Measurements from ENCODE around the gene MDK. TPM values are rescaled to one million over a fixed set of nuclear protein-coding genes. Genes with fewer than 3 reads are reported as not detected.
A peak's percentile ranks its signal among the peaks of the same experiment; 100 is the strongest.

The MDK gene
- total RNA-seq, 1 donor from 2014 or later, result 600 TPM

GRCh38 chr11:46417711-46418110 lies 36.2 kb downstream of the MDK start:
- peak; percentile 89 for DNase-seq (ENCODE audit: low spot score)
- Histone ChIP-seq H3K9ac (no peak overlapping the region), H3K9me3 (ENCODE audit: low read depth) (no peaks in the 10 kb centered on the region), H4K20me1 (ENCODE audit: low read depth) (peaks cover 14% of the 10 kb centered on the region), H3K27ac (peak overlapping the region; percentile 55), H3F3A (ENCODE audit: low read depth) (peaks cover 32% of the 10 kb centered on the region), H3K4me1 (peaks cover 25% of the 10 kb centered on the region), H2AFZ (replicated peaks) (no peak overlapping the region), H3K27me3 (no peaks in the 10 kb centered on the region), H3K4me3 (peak overlapping the region; percentile 36), H3K4me2 (peak overlapping the region; percentile 83), H3K36me3 (no peaks in the 10 kb centered on the region), H3K79me2 (ENCODE audit: low read depth) (no peaks in the 10 kb centered on the region)
- H3K27ac Mint-ChIP-seq, result peak overlapping the region; percentile 4
- H3K27me3 Mint-ChIP-seq (ENCODE audit: insufficient read depth, low read depth), result peaks cover 3% of the 10 kb centered on the region
- H3K4me3 Mint-ChIP-seq, result no peak overlapping the region
- H3K36me3 Mint-ChIP-seq, result peaks cover 30% of the 10 kb centered on the region
- H3K9me3 Mint-ChIP-seq, result no peaks in the 10 kb centered on the region
- TF ChIP-seq EZH2phosphoT487 (IDR thresholded peaks at IDR 0.05), result peak; percentile 30
- TF ChIP-seq, protein P1, sequence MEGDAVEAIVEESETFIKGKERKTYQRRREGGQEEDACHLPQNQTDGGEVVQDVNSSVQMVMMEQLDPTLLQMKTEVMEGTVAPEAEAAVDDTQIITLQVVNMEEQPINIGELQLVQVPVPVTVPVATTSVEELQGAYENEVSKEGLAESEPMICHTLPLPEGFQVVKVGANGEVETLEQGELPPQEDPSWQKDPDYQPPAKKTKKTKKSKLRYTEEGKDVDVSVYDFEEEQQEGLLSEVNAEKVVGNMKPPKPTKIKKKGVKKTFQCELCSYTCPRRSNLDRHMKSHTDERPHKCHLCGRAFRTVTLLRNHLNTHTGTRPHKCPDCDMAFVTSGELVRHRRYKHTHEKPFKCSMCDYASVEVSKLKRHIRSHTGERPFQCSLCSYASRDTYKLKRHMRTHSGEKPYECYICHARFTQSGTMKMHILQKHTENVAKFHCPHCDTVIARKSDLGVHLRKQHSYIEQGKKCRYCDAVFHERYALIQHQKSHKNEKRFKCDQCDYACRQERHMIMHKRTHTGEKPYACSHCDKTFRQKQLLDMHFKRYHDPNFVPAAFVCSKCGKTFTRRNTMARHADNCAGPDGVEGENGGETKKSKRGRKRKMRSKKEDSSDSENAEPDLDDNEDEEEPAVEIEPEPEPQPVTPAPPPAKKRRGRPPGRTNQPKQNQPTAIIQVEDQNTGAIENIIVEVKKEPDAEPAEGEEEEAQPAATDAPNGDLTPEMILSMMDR (IDR thresholded peaks at IDR 0.05), result no peak
- TF ChIP-seq EZH2 (IDR thresholded peaks at IDR 0.05), result no peak
- H3K4me1 Mint-ChIP-seq, result peaks cover 22% of the 10 kb centered on the region

- peak overlapping the region; percentile 56 for H3K4me2 ChIP-seq
These were observed 37.3 kb downstream of the MDK start for GRCh38 chr11:46418751-46419150.

DNA sequence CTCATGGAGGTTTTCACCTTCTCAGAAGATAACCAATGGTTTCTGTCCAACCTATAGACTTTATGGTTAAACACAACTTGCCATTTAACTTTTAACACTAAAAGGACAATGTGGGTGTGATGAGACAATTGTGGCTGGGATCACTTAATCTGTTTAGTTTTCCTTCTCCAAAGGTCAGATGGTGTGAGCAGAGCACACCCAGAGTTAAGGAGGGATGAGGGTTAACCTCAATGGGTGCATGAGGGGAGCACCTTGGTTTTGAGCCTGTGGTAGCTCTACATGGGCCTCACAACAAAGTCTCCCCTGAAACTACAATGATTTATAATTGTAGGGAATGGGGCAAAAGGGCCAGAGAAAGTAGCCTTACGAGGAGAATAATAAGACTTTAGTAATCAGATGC lies 39.0 kb downstream of the MDK start:
- Histone ChIP-seq H3K4me2 (no peak overlapping the region), H3F3A (ENCODE audit: low read depth) (peaks cover 32% of the 10 kb centered on the region), H3K9ac (no peak overlapping the region), H3K4me1 (peaks cover 28% of the 10 kb centered on the region), H3K27me3 (no peaks in the 10 kb centered on the region), H3K27ac (no peak overlapping the region), H4K20me1 (ENCODE audit: low read depth) (peaks cover 14% of the 10 kb centered on the region), H3K4me3 (no peak overlapping the region), H3K79me2 (ENCODE audit: low read depth) (no peaks in the 10 kb centered on the region), H3K9me3 (ENCODE audit: low read depth) (no peaks in the 10 kb centered on the region), H2AFZ (replicated peaks) (no peak overlapping the region), H3K36me3 (no peaks in the 10 kb centered on the region)
- H3K36me3 Mint-ChIP-seq, result peaks cover 18% of the 10 kb centered on the region
- H3K4me1 Mint-ChIP-seq, result peaks cover 22% of the 10 kb centered on the region
- no peak for DNase-seq (ENCODE audit: low spot score)
- H3K27ac Mint-ChIP-seq, result no peak overlapping the region
- H3K9me3 Mint-ChIP-seq, result no peaks in the 10 kb centered on the region
- no peak overlapping the region for H3K4me3 Mint-ChIP-seq
- TF ChIP-seq EZH2 (IDR thresholded peaks at IDR 0.05) (no peak), EZH2phosphoT487 (IDR thresholded peaks at IDR 0.05) (no peak)
- TF ChIP-seq, protein P1 (IDR thresholded peaks at IDR 0.05), result no peak
- H3K27me3 Mint-ChIP-seq (ENCODE audit: insufficient read depth, low read depth), result peaks cover 3% of the 10 kb centered on the region

More at GRCh38 chr11:46418751-46419150, 37.3 kb downstream of the MDK start:
- Mint-ChIP-seq H3K4me3 (no peak overlapping the region), H3K9me3 (no peaks in the 10 kb centered on the region), H3K36me3 (peaks cover 30% of the 10 kb centered on the region), H3K27ac (no peak overlapping the region), H3K27me3 (ENCODE audit: insufficient read depth, low read depth) (peaks cover 3% of the 10 kb centered on the region), H3K4me1 (peaks cover 22% of the 10 kb centered on the region)
- Histone ChIP-seq H4K20me1 (ENCODE audit: low read depth) (peaks cover 14% of the 10 kb centered on the region), H3K4me3 (no peak overlapping the region), H3K27ac (no peak overlapping the region), H3K79me2 (ENCODE audit: low read depth) (no peaks in the 10 kb centered on the region), H3K4me1 (peaks cover 28% of the 10 kb centered on the region), H2AFZ (replicated peaks) (no peak overlapping the region), H3K27me3 (no peaks in the 10 kb centered on the region), H3F3A (ENCODE audit: low read depth) (peaks cover 32% of the 10 kb centered on the region), H3K36me3 (no peaks in the 10 kb centered on the region), H3K9ac (no peak overlapping the region), H3K9me3 (ENCODE audit: low read depth) (no peaks in the 10 kb centered on the region)
- peak; percentile 41 for DNase-seq (ENCODE audit: low spot score)
- TF ChIP-seq EZH2phosphoT487 (IDR thresholded peaks at IDR 0.05), result no peak
- no peak for TF ChIP-seq EZH2 (IDR thresholded peaks at IDR 0.05)
- TF ChIP-seq, protein P1 (IDR thresholded peaks at IDR 0.05), result no peak
